ENCODE data around the gene PMAIP1.

The PMAIP1 gene

GRCh38 chr18:59861009-59861408 is 38.8 kb upstream of the PMAIP1 start:
- no peaks in the 10 kb centered on the region for H3K27me3 ChIP-seq (ENCODE audit: insufficient read depth, low read depth)
- H3K27ac ChIP-seq = no peak overlapping the region
- H4K20me1 ChIP-seq (ENCODE audit: insufficient read depth) = no peaks in the 10 kb centered on the region
- no peak overlapping the region for H3K4me3 ChIP-seq (IDR thresholded peaks at IDR 0.05; ENCODE audit: insufficient read depth, low read depth, low read length)
- no peaks in the 10 kb centered on the region for H3K79me2 ChIP-seq (ENCODE audit: insufficient read depth, low read depth)
- H3K36me3 ChIP-seq (ENCODE audit: insufficient read depth) = no peaks in the 10 kb centered on the region
- no peak overlapping the region for H3K9ac ChIP-seq
- no peak overlapping the region for H2AFZ ChIP-seq (ENCODE audit: low read depth)
- no peak for TF ChIP-seq CTCF (conservative IDR thresholded peaks at IDR 0.05; ENCODE audit: low read depth, low read length)
- H3K4me1 ChIP-seq (ENCODE audit: low read depth, poor library complexity, severe bottlenecking) = no peaks in the 10 kb centered on the region
- H3K4me2 ChIP-seq = no peak overlapping the region

GRCh38 chr18:59861963-59862819 is 37.6 kb upstream of the PMAIP1 start:
- TF ChIP-seq CTCF (conservative IDR thresholded peaks at IDR 0.05; ENCODE audit: low read depth, low read length) = no peak
- Histone ChIP-seq H3K27me3 (ENCODE audit: insufficient read depth, low read depth) (no peaks in the 10 kb centered on the region), H3K4me2 (no peak overlapping the region), H3K9ac (no peak overlapping the region), H3K4me3 (IDR thresholded peaks at IDR 0.05; ENCODE audit: insufficient read depth, low read depth, low read length) (no peak overlapping the region), H3K27ac (no peak overlapping the region), H3K36me3 (ENCODE audit: insufficient read depth) (no peaks in the 10 kb centered on the region), H3K4me1 (ENCODE audit: low read depth, poor library complexity, severe bottlenecking) (no peaks in the 10 kb centered on the region), H4K20me1 (ENCODE audit: insufficient read depth) (no peaks in the 10 kb centered on the region), H2AFZ (ENCODE audit: low read depth) (no peak overlapping the region), H3K79me2 (ENCODE audit: insufficient read depth, low read depth) (no peaks in the 10 kb centered on the region)

GRCh38 chr18:59865241-59865986 is 34.4 kb upstream of the PMAIP1 start:
- Histone ChIP-seq H3K4me1 (ENCODE audit: low read depth, poor library complexity, severe bottlenecking) (peaks cover under 1% of the 10 kb centered on the region), H3K9ac (no peak overlapping the region), H4K20me1 (ENCODE audit: insufficient read depth) (no peaks in the 10 kb centered on the region), H2AFZ (ENCODE audit: low read depth) (no peak overlapping the region), H3K4me3 (IDR thresholded peaks at IDR 0.05; ENCODE audit: insufficient read depth, low read depth, low read length) (no peak overlapping the region), H3K27ac (no peak overlapping the region), H3K4me2 (no peak overlapping the region), H3K79me2 (ENCODE audit: insufficient read depth, low read depth) (no peaks in the 10 kb centered on the region), H3K27me3 (ENCODE audit: insufficient read depth, low read depth) (no peaks in the 10 kb centered on the region), H3K36me3 (ENCODE audit: insufficient read depth) (no peaks in the 10 kb centered on the region)
- TF ChIP-seq CTCF (conservative IDR thresholded peaks at IDR 0.05; ENCODE audit: low read depth, low read length) = no peak

- TF ChIP-seq CTCF (conservative IDR thresholded peaks at IDR 0.05; ENCODE audit: low read depth, low read length) = no peak
- H3K4me1 ChIP-seq (ENCODE audit: low read depth, poor library complexity, severe bottlenecking) = peaks cover 13% of the 10 kb centered on the region
- no peak overlapping the region for H2AFZ ChIP-seq (ENCODE audit: low read depth)
- no peak overlapping the region for H3K4me2 ChIP-seq
- H3K36me3 ChIP-seq (ENCODE audit: insufficient read depth) = no peaks in the 10 kb centered on the region
- no peak overlapping the region for H3K9ac ChIP-seq
- H3K27me3 ChIP-seq (ENCODE audit: insufficient read depth, low read depth) = no peaks in the 10 kb centered on the region
- no peak overlapping the region for H3K4me3 ChIP-seq (IDR thresholded peaks at IDR 0.05; ENCODE audit: insufficient read depth, low read depth, low read length)
- no peaks in the 10 kb centered on the region for H4K20me1 ChIP-seq (ENCODE audit: insufficient read depth)
- no peak overlapping the region for H3K27ac ChIP-seq
- H3K79me2 ChIP-seq (ENCODE audit: insufficient read depth, low read depth) = no peaks in the 10 kb centered on the region
Observed at GRCh38 chr18:59866551-59867269, 33.1 kb upstream of the PMAIP1 start.
